ENCODE data around the gene RASGRP3. TPM values are rescaled to one million over a fixed set of nuclear protein-coding genes. Genes with fewer than 3 reads are reported as not detected.

RASGRP3 gene
- total RNA-seq, 1 donor from 2014 or later, result 0.58 TPM

- DNase-seq (ENCODE audit: low spot score in 2 of 2, unreplicated experiment in 2 of 2), result no peak
- Mint-ChIP-seq H3K27me3 (ENCODE audit: low read depth) (no peaks in the 10 kb centered on the region), H3K36me3 (no peaks in the 10 kb centered on the region), H3K27ac (no peak overlapping the region), H3K4me1 (peaks cover 3% of the 10 kb centered on the region), H3K4me3 (no peak overlapping the region), H3K9me3 (no peaks in the 10 kb centered on the region)
- TF ChIP-seq CTCF (IDR thresholded peaks at IDR 0.05; ENCODE audit: unreplicated experiment), result no peak
Measured at GRCh38 chr2:33511141-33511540, 34.7 kb downstream of the RASGRP3 start.

- TF ChIP-seq CTCF (IDR thresholded peaks at IDR 0.05; ENCODE audit: unreplicated experiment), result no peak
- Mint-ChIP-seq H3K9me3 (peaks cover 5% of the 10 kb centered on the region), H3K4me1 (peaks cover 3% of the 10 kb centered on the region), H3K36me3 (no peaks in the 10 kb centered on the region), H3K4me3 (no peak overlapping the region), H3K27ac (no peak overlapping the region), H3K27me3 (ENCODE audit: low read depth) (no peaks in the 10 kb centered on the region)
- DNase-seq (ENCODE audit: low spot score in 2 of 2, unreplicated experiment in 2 of 2), result no peak
Measured at GRCh38 chr2:33512112-33512511, 35.7 kb downstream of the RASGRP3 start.

GRCh38 chr2:33513480-33513879 is 37.0 kb downstream of the RASGRP3 start:
- H3K4me1 Mint-ChIP-seq, result peaks cover 3% of the 10 kb centered on the region

GRCh38 chr2:33516456-33516995 is 40.1 kb downstream of the RASGRP3 start:
- H3K27ac Mint-ChIP-seq, result no peak overlapping the region
- DNase-seq (ENCODE audit: low spot score in 2 of 2, unreplicated experiment in 2 of 2), result no peak
- TF ChIP-seq CTCF (IDR thresholded peaks at IDR 0.05; ENCODE audit: unreplicated experiment), result no peak
- no peaks in the 10 kb centered on the region for H3K36me3 Mint-ChIP-seq
- peaks cover 5% of the 10 kb centered on the region for H3K9me3 Mint-ChIP-seq
- no peaks in the 10 kb centered on the region for H3K4me1 Mint-ChIP-seq
- H3K4me3 Mint-ChIP-seq, result no peak overlapping the region
- no peaks in the 10 kb centered on the region for H3K27me3 Mint-ChIP-seq (ENCODE audit: low read depth)

More at GRCh38 chr2:33513480-33513879, 37.0 kb downstream of the RASGRP3 start:
- no peak overlapping the region for H3K4me3 Mint-ChIP-seq
- TF ChIP-seq CTCF (IDR thresholded peaks at IDR 0.05; ENCODE audit: unreplicated experiment), result no peak
- peaks cover 5% of the 10 kb centered on the region for H3K9me3 Mint-ChIP-seq
- no peak for DNase-seq (ENCODE audit: low spot score in 2 of 2, unreplicated experiment in 2 of 2)
- no peaks in the 10 kb centered on the region for H3K27me3 Mint-ChIP-seq (ENCODE audit: low read depth)
- H3K36me3 Mint-ChIP-seq, result no peaks in the 10 kb centered on the region
- no peak overlapping the region for H3K27ac Mint-ChIP-seq

GRCh38 chr2:33518200-33518599 is 41.8 kb downstream of the RASGRP3 start:
- Mint-ChIP-seq H3K4me3 (no peak overlapping the region), H3K27me3 (ENCODE audit: low read depth) (no peaks in the 10 kb centered on the region), H3K36me3 (no peaks in the 10 kb centered on the region), H3K27ac (no peak overlapping the region), H3K9me3 (peaks cover 5% of the 10 kb centered on the region), H3K4me1 (no peaks in the 10 kb centered on the region)
- no peak for DNase-seq (ENCODE audit: low spot score in 2 of 2, unreplicated experiment in 2 of 2)
- TF ChIP-seq CTCF (IDR thresholded peaks at IDR 0.05; ENCODE audit: unreplicated experiment), result no peak

- DNase-seq (ENCODE audit: low spot score in 2 of 2, unreplicated experiment in 2 of 2), result no peak
Measured at GRCh38 chr2:33518929-33519328, 42.5 kb downstream of the RASGRP3 start.

More at GRCh38 chr2:33518929-33519328, 42.5 kb downstream of the RASGRP3 start:
- no peak overlapping the region for H3K4me3 Mint-ChIP-seq
- H3K27me3 Mint-ChIP-seq (ENCODE audit: low read depth), result no peaks in the 10 kb centered on the region
- peaks cover 5% of the 10 kb centered on the region for H3K9me3 Mint-ChIP-seq
- H3K27ac Mint-ChIP-seq, result no peak overlapping the region
- H3K36me3 Mint-ChIP-seq, result no peaks in the 10 kb centered on the region
- no peak for TF ChIP-seq CTCF (IDR thresholded peaks at IDR 0.05; ENCODE audit: unreplicated experiment)
- no peaks in the 10 kb centered on the region for H3K4me1 Mint-ChIP-seq
